ENCODE data around the gene TMEM217. TPM values are rescaled to one million over a fixed set of nuclear protein-coding genes. Genes with fewer than 3 reads are reported as not detected.

Gene TMEM217
- total and polyA plus RNA-seq, 12 donors: 1.5 to 26.7 (median 5.6) TPM; not detected in 1

- intact Hi-C loops (cut with DNase I): no loop called here
- WGBS, 4 donors: 94 to 99% (median 97%) methylated on average over 7 of the region's 7 CpGs
- Histone ChIP-seq H3K27me3 (no peaks in the 10 kb centered on the region), H3K36me3 (replicated peaks in 1 of 2) (peaks cover 0 to 25% of the 10 kb centered on the region in 2 donors), H3K4me1 (replicated peaks in 1 of 2) (peaks cover 0 to 5% of the 10 kb centered on the region in 2 donors), H3K9me3 (replicated peaks in 1 of 3) (no peaks in the 10 kb centered on the region), H3K27ac (no peak overlapping the region), H3K4me3 (no peak overlapping the region)
- DNase-seq: no peak
- TF ChIP-seq POLR2A (IDR thresholded peaks at IDR 0.05) (no peak), CTCF (IDR thresholded peaks at IDR 0.05) (no peak)
These were observed 46.8 kb upstream of the TMEM217 start for GRCh38 chr6:37304766-37305165.

- intact Hi-C loops (cut with DNase I): no loop called here
- no peaks in the 10 kb centered on the region for H3K27me3 ChIP-seq
- peaks cover 0 to 25% of the 10 kb centered on the region in 2 donors for H3K36me3 ChIP-seq (replicated peaks in 1 of 2)
- TF ChIP-seq POLR2A (IDR thresholded peaks at IDR 0.05) (no peak), CTCF (IDR thresholded peaks at IDR 0.05) (peak; percentile 34 to 55 (median 48))
- H3K9me3 ChIP-seq (replicated peaks in 1 of 3): no peaks in the 10 kb centered on the region
- no peak overlapping the region for H3K4me3 ChIP-seq
- peak in 2 of 7 donors; percentile 33 for DNase-seq
- no peak overlapping the region for H3K27ac ChIP-seq
- peaks cover 0 to 5% of the 10 kb centered on the region in 2 donors for H3K4me1 ChIP-seq (replicated peaks in 1 of 2)
- 48 to 66% (median 61%) methylated on average over 2 to 3 of the region's 3 CpGs for WGBS, 4 donors
These were observed 46.1 kb upstream of the TMEM217 start for GRCh38 chr6:37303891-37304503.

- DNase-seq: no peak
- H3K9me3 ChIP-seq (replicated peaks in 1 of 3): no peaks in the 10 kb centered on the region
- H3K4me1 ChIP-seq (replicated peaks in 1 of 2): peaks cover 0 to 2% of the 10 kb centered on the region in 2 donors
- TF ChIP-seq CTCF (IDR thresholded peaks at IDR 0.05): no peak
- TF ChIP-seq POLR2A (IDR thresholded peaks at IDR 0.05): no peak
- WGBS, 4 donors: 73 to 82% (median 80%) methylated on average over 6 of the region's 6 CpGs
- H3K36me3 ChIP-seq (replicated peaks in 1 of 2): peaks cover 0 to 27% of the 10 kb centered on the region in 2 donors
- H3K4me3 ChIP-seq: no peak overlapping the region
- no peak overlapping the region for H3K27ac ChIP-seq
- intact Hi-C loops (cut with DNase I): no loop called here
- no peaks in the 10 kb centered on the region for H3K27me3 ChIP-seq
These were observed 45.2 kb upstream of the TMEM217 start for GRCh38 chr6:37303091-37303660.

- intact Hi-C loops (cut with DNase I): no loop called here
- H3K27me3 ChIP-seq: no peaks in the 10 kb centered on the region
- H3K9me3 ChIP-seq (replicated peaks in 1 of 3): no peaks in the 10 kb centered on the region
- DNase-seq: no peak
- H3K4me3 ChIP-seq: no peak overlapping the region
- H3K27ac ChIP-seq: no peak overlapping the region
- no peak for TF ChIP-seq POLR2A (IDR thresholded peaks at IDR 0.05)
- TF ChIP-seq CTCF (IDR thresholded peaks at IDR 0.05): no peak
- peaks cover 0 to 28% of the 10 kb centered on the region in 2 donors for H3K36me3 ChIP-seq (replicated peaks in 1 of 2)
- H3K4me1 ChIP-seq (replicated peaks in 1 of 2): no peaks in the 10 kb centered on the region
- WGBS, 4 donors: 75 to 89% (median 83%) methylated on average over 1 of the region's 1 CpG
These were observed 44.2 kb upstream of the TMEM217 start for GRCh38 chr6:37302086-37302686.
